ENCODE data around the gene LENG9.

LENG9 gene

DNA sequence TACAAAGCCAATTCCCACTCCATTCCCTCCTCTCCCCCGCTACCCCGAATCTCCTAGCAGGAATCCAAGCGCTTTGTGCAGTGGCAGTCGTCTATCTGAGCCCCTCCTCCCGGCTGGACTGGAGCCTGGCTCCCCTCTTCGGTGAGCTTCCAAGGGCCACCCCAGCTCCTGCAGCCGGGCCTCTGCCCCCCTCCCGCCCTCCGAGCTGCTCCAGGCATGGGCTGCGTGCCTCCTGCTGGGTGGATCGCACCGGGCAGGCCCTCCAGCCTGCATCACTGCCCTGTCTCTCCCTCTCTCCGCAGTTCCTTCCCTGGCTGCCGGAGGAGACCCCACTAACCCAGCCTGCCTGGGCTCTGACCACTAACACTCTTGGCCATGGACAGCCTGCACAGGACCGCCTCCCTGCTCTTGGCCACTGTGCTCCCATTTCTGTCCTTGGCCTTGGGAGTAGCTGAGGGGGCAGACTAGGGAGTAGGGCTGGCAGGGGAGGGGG, 27.5 kb downstream of the LENG9 start:
- H4K8ac ChIP-seq (ENCODE audit: low read depth, low read length), result peak overlapping the region; percentile 43
- H3K9me3 ChIP-seq (replicated peaks in 1 of 2; ENCODE audit: control insufficient read depth in 2 of 2, insufficient read depth in 1 of 2, low read depth in 1 of 2, low read length in 2 of 2), result peaks cover 0 to 2% of the 10 kb centered on the region in 2 donors
- WGBS, 2 donors (ENCODE audit: extremely low coverage in 2 of 2, insufficient read length in 2 of 2, insufficient replicate concordance in 1 of 2), result no CpG with 5 or more reads among the region's 15 CpGs
- no peak overlapping the region for H2AK5ac ChIP-seq (ENCODE audit: low read depth, low read length)
- no peak overlapping the region for H3K4me3 ChIP-seq (ENCODE audit: low read length in 2 of 2)
- no peak overlapping the region for H2BK120ac ChIP-seq (ENCODE audit: low read depth, low read length)
- peak overlapping the region; percentile 45 for H3K23ac ChIP-seq (ENCODE audit: low read depth, low read length, poor library complexity)
- no peak overlapping the region for H2AFZ ChIP-seq (ENCODE audit: low read length)
- peaks cover 23 to 40% of the 10 kb centered on the region in 2 donors for H3K36me3 ChIP-seq (replicated peaks in 1 of 2; ENCODE audit: control insufficient read depth in 2 of 2, insufficient read depth in 2 of 2, low read length in 2 of 2)
- no peak overlapping the region for H3K4ac ChIP-seq (ENCODE audit: low read length)
- peak overlapping the region; percentile 79 for H3K9ac ChIP-seq (ENCODE audit: low read depth, low read length, poor library complexity)
- H3K27ac ChIP-seq (replicated peaks; ENCODE audit: low read length), result peak overlapping the region; percentile 65
- H4K91ac ChIP-seq (ENCODE audit: low read depth, low read length, poor library complexity), result peak overlapping the region; percentile 1
- DNase-seq (ENCODE audit: low spot score), result no peak
- H3K14ac ChIP-seq (ENCODE audit: low read length), result peak overlapping the region; percentile 5
- H2BK15ac ChIP-seq (ENCODE audit: low read length), result no peak overlapping the region
- peak overlapping the region; percentile 88 for H3K18ac ChIP-seq (ENCODE audit: low read length)
- peak overlapping the region; percentile 8 for H2BK12ac ChIP-seq (ENCODE audit: low read length)
- no peaks in the 10 kb centered on the region for H3K27me3 ChIP-seq (ENCODE audit: control insufficient read depth in 3 of 3, insufficient read depth in 3 of 3, low read depth in 1 of 3, low read length in 3 of 3)
- H3K4me2 ChIP-seq (ENCODE audit: insufficient read depth, low read length, poor library complexity, severe bottlenecking), result peak overlapping the region; percentile 41
- H3K79me1 ChIP-seq (ENCODE audit: low read depth, low read length), result peaks cover 6% of the 10 kb centered on the region
- no peak overlapping the region for H2BK5ac ChIP-seq (ENCODE audit: low read length)
- peaks cover 31 to 44% of the 10 kb centered on the region in 2 donors for H3K4me1 ChIP-seq (ENCODE audit: control insufficient read depth in 2 of 2, insufficient read depth in 1 of 2, low read depth in 1 of 2, low read length in 2 of 2)

GRCh38 chr19:54435551-54436016, 28.0 kb downstream of the LENG9 start:
- no CpG with 5 or more reads among the region's 16 CpGs for WGBS, 2 donors (ENCODE audit: extremely low coverage in 2 of 2, insufficient read length in 2 of 2, insufficient replicate concordance in 1 of 2)

GRCh38 chr19:54434873-54435214, 28.7 kb downstream of the LENG9 start:
- H3K18ac ChIP-seq (ENCODE audit: low read length), result peak overlapping the region; percentile 79
- no CpG with 5 or more reads among the region's 11 CpGs for WGBS, 2 donors (ENCODE audit: extremely low coverage in 2 of 2, insufficient read length in 2 of 2, insufficient replicate concordance in 1 of 2)
- peak overlapping the region; percentile 63 for H2BK12ac ChIP-seq (ENCODE audit: low read length)
- peak overlapping the region; percentile 70 for H3K4ac ChIP-seq (ENCODE audit: low read length)
- peaks cover 8% of the 10 kb centered on the region for H3K79me1 ChIP-seq (ENCODE audit: low read depth, low read length)
- H3K27ac ChIP-seq (replicated peaks; ENCODE audit: low read length), result peak overlapping the region; percentile 64
- H4K8ac ChIP-seq (ENCODE audit: low read depth, low read length), result no peak overlapping the region
- H2BK120ac ChIP-seq (ENCODE audit: low read depth, low read length), result no peak overlapping the region
- peaks cover 24 to 31% of the 10 kb centered on the region in 2 donors for H3K36me3 ChIP-seq (replicated peaks in 1 of 2; ENCODE audit: control insufficient read depth in 2 of 2, insufficient read depth in 2 of 2, low read length in 2 of 2)
- no peak overlapping the region for H2AFZ ChIP-seq (ENCODE audit: low read length)
- no peak overlapping the region for H3K4me3 ChIP-seq (ENCODE audit: low read length in 2 of 2)
- peaks cover 31 to 53% of the 10 kb centered on the region in 2 donors for H3K4me1 ChIP-seq (ENCODE audit: control insufficient read depth in 2 of 2, insufficient read depth in 1 of 2, low read depth in 1 of 2, low read length in 2 of 2)
- H4K91ac ChIP-seq (ENCODE audit: low read depth, low read length, poor library complexity), result no peak overlapping the region
- no peak for DNase-seq (ENCODE audit: low spot score)
- H3K4me2 ChIP-seq (ENCODE audit: insufficient read depth, low read length, poor library complexity, severe bottlenecking), result no peak overlapping the region
- H3K9ac ChIP-seq (ENCODE audit: low read depth, low read length, poor library complexity), result no peak overlapping the region
- peak overlapping the region; percentile 28 for H2BK15ac ChIP-seq (ENCODE audit: low read length)
- peaks cover 0 to 2% of the 10 kb centered on the region in 2 donors for H3K9me3 ChIP-seq (replicated peaks in 1 of 2; ENCODE audit: control insufficient read depth in 2 of 2, insufficient read depth in 1 of 2, low read depth in 1 of 2, low read length in 2 of 2)
- no peaks in the 10 kb centered on the region for H3K27me3 ChIP-seq (ENCODE audit: control insufficient read depth in 3 of 3, insufficient read depth in 3 of 3, low read depth in 1 of 3, low read length in 3 of 3)
- no peak overlapping the region for H2AK5ac ChIP-seq (ENCODE audit: low read depth, low read length)
- H3K14ac ChIP-seq (ENCODE audit: low read length), result no peak overlapping the region
- peak overlapping the region; percentile 58 for H2BK5ac ChIP-seq (ENCODE audit: low read length)
- H3K23ac ChIP-seq (ENCODE audit: low read depth, low read length, poor library complexity), result peak overlapping the region; percentile 70

More at GRCh38 chr19:54435551-54436016, 28.0 kb downstream of the LENG9 start:
- Histone ChIP-seq H3K4me1 (ENCODE audit: control insufficient read depth in 2 of 2, insufficient read depth in 1 of 2, low read depth in 1 of 2, low read length in 2 of 2) (peaks cover 31 to 47% of the 10 kb centered on the region in 2 donors), H3K23ac (ENCODE audit: low read depth, low read length, poor library complexity) (peak overlapping the region; percentile 62), H3K18ac (ENCODE audit: low read length) (peak overlapping the region; percentile 89), H4K8ac (ENCODE audit: low read depth, low read length) (no peak overlapping the region), H2BK5ac (ENCODE audit: low read length) (no peak overlapping the region), H3K4me2 (ENCODE audit: insufficient read depth, low read length, poor library complexity, severe bottlenecking) (peak overlapping the region; percentile 41), H3K4me3 (ENCODE audit: low read length in 2 of 2) (no peak overlapping the region), H3K27ac (replicated peaks; ENCODE audit: low read length) (peak overlapping the region; percentile 65), H3K4ac (ENCODE audit: low read length) (no peak overlapping the region), H2BK120ac (ENCODE audit: low read depth, low read length) (no peak overlapping the region), H3K9ac (ENCODE audit: low read depth, low read length, poor library complexity) (peak overlapping the region; percentile 82), H4K91ac (ENCODE audit: low read depth, low read length, poor library complexity) (no peak overlapping the region), H2BK12ac (ENCODE audit: low read length) (no peak overlapping the region), H3K9me3 (replicated peaks in 1 of 2; ENCODE audit: control insufficient read depth in 2 of 2, insufficient read depth in 1 of 2, low read depth in 1 of 2, low read length in 2 of 2) (peaks cover 0 to 2% of the 10 kb centered on the region in 2 donors), H2BK15ac (ENCODE audit: low read length) (no peak overlapping the region), H3K27me3 (ENCODE audit: control insufficient read depth in 3 of 3, insufficient read depth in 3 of 3, low read depth in 1 of 3, low read length in 3 of 3) (no peaks in the 10 kb centered on the region), H3K14ac (ENCODE audit: low read length) (no peak overlapping the region), H3K36me3 (replicated peaks in 1 of 2; ENCODE audit: control insufficient read depth in 2 of 2, insufficient read depth in 2 of 2, low read length in 2 of 2) (peaks cover 23 to 35% of the 10 kb centered on the region in 2 donors), H2AFZ (ENCODE audit: low read length) (no peak overlapping the region), H2AK5ac (ENCODE audit: low read depth, low read length) (peak overlapping the region; percentile 67), H3K79me1 (ENCODE audit: low read depth, low read length) (peaks cover 8% of the 10 kb centered on the region)
- no peak for DNase-seq (ENCODE audit: low spot score)

DNA sequence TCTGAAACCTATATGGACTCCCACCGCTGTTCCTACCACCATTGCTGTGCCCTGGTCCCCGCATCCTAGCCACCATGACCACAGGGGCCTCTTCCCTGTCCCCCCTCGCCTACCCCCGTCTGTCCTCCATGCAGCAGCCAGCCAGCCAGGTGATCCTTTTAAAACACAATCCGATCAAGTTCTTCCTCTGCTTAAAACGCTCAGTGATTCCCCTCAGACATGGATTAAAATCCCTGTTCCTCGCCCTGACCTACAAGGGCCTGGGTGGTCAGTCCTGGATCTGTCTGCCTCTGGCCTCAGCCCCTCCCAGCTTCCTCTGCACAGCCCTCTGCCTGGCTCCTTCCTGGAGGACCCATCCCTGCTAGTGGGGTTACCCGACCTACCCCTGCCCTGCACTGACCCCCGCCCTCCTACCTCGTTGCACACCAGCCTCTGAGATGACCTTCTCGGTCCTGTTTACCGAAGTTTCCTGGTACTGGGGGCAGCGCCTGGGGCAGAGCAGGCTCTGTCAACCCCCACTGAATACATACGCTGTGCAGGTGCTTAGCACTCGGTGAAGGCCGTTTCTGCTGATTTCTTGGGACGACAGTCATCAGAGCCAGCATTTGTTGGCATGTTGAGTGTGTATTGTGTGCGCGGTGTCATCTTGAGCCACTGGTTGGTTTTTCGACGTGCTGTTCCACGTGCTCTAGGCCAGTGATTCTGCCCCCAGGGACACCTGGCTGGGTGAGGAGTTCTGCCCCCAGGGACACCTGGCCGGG, 29.3 kb downstream of the LENG9 start:
- H2BK15ac ChIP-seq (ENCODE audit: low read length), result no peak overlapping the region
- peaks cover 8% of the 10 kb centered on the region for H3K79me1 ChIP-seq (ENCODE audit: low read depth, low read length)
- peak overlapping the region; percentile 63 for H2BK12ac ChIP-seq (ENCODE audit: low read length)
- peaks cover 33 to 58% of the 10 kb centered on the region in 2 donors for H3K4me1 ChIP-seq (ENCODE audit: control insufficient read depth in 2 of 2, insufficient read depth in 1 of 2, low read depth in 1 of 2, low read length in 2 of 2)
- H3K27ac ChIP-seq (replicated peaks; ENCODE audit: low read length), result peak overlapping the region; percentile 64
- H3K4me2 ChIP-seq (ENCODE audit: insufficient read depth, low read length, poor library complexity, severe bottlenecking), result no peak overlapping the region
- H3K27me3 ChIP-seq (ENCODE audit: control insufficient read depth in 3 of 3, insufficient read depth in 3 of 3, low read depth in 1 of 3, low read length in 3 of 3), result no peaks in the 10 kb centered on the region
- H3K9ac ChIP-seq (ENCODE audit: low read depth, low read length, poor library complexity), result peak overlapping the region; percentile 65
- peak overlapping the region; percentile 70 for H3K23ac ChIP-seq (ENCODE audit: low read depth, low read length, poor library complexity)
- no peak overlapping the region for H4K91ac ChIP-seq (ENCODE audit: low read depth, low read length, poor library complexity)
- peak overlapping the region; percentile 65 for H2AK5ac ChIP-seq (ENCODE audit: low read depth, low read length)
- peak overlapping the region; percentile 58 for H2BK5ac ChIP-seq (ENCODE audit: low read length)
- no peak overlapping the region for H4K8ac ChIP-seq (ENCODE audit: low read depth, low read length)
- peak overlapping the region; percentile 97 for H3K14ac ChIP-seq (ENCODE audit: low read length)
- no peak for DNase-seq (ENCODE audit: low spot score)
- H3K18ac ChIP-seq (ENCODE audit: low read length), result peak overlapping the region; percentile 80
- no CpG with 5 or more reads among the region's 23 CpGs for WGBS, 2 donors (ENCODE audit: extremely low coverage in 2 of 2, insufficient read length in 2 of 2, insufficient replicate concordance in 1 of 2)
- H3K36me3 ChIP-seq (replicated peaks in 1 of 2; ENCODE audit: control insufficient read depth in 2 of 2, insufficient read depth in 2 of 2, low read length in 2 of 2), result peaks cover 24 to 31% of the 10 kb centered on the region in 2 donors
- H2AFZ ChIP-seq (ENCODE audit: low read length), result no peak overlapping the region
- no peak overlapping the region for H2BK120ac ChIP-seq (ENCODE audit: low read depth, low read length)
- H3K4me3 ChIP-seq (ENCODE audit: low read length in 2 of 2), result no peak overlapping the region
- peak overlapping the region; percentile 70 for H3K4ac ChIP-seq (ENCODE audit: low read length)
- peaks cover 0 to 2% of the 10 kb centered on the region in 2 donors for H3K9me3 ChIP-seq (replicated peaks in 1 of 2; ENCODE audit: control insufficient read depth in 2 of 2, insufficient read depth in 1 of 2, low read depth in 1 of 2, low read length in 2 of 2)
